ENCODE data around the gene KDM4C.

KDM4C gene

DNA sequence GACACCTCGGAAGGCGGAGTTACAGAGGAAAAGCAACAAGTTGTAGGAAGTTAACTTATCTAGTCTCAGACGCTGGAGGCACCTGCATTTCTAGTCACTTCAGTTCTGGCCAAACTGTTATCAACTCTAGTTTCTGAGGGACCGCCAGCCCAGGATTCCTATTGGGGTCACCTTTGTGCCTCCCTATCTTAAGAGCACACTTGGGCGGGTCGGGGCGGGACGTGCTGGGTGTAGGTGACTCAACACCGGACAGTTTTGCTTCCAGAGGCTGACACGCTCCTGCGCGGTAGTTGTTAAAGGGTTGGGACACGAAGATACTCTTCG is 679 bp upstream of the KDM4C start:
- no peak for DNase-seq (ENCODE audit: low read depth)
- TF ChIP-seq, protein P1, sequence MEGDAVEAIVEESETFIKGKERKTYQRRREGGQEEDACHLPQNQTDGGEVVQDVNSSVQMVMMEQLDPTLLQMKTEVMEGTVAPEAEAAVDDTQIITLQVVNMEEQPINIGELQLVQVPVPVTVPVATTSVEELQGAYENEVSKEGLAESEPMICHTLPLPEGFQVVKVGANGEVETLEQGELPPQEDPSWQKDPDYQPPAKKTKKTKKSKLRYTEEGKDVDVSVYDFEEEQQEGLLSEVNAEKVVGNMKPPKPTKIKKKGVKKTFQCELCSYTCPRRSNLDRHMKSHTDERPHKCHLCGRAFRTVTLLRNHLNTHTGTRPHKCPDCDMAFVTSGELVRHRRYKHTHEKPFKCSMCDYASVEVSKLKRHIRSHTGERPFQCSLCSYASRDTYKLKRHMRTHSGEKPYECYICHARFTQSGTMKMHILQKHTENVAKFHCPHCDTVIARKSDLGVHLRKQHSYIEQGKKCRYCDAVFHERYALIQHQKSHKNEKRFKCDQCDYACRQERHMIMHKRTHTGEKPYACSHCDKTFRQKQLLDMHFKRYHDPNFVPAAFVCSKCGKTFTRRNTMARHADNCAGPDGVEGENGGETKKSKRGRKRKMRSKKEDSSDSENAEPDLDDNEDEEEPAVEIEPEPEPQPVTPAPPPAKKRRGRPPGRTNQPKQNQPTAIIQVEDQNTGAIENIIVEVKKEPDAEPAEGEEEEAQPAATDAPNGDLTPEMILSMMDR (IDR thresholded peaks at IDR 0.05; ENCODE audit: control insufficient read depth, extremely low read depth, insufficient read depth): no peak
- H3K4me3 ChIP-seq (ENCODE audit: low read depth, low read length): peak overlapping the region; percentile 64

DNA sequence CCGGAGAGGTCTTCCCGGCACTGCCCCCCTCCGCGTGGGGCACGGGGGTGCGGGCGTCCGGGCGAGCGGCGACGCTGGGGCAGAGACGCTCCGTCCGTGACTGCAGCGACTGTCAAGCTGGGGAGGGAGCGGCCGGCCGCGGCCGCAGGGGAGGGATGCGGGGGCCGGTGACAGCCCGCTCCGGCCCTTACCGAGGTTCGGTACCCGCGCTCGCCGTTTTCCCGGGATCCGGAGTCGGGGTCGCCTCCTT is 400 bp downstream of the KDM4C start:
- DNase-seq (ENCODE audit: low read depth): no peak
- TF ChIP-seq, protein P1 (IDR thresholded peaks at IDR 0.05; ENCODE audit: control insufficient read depth, extremely low read depth, insufficient read depth): no peak
- H3K4me3 ChIP-seq (ENCODE audit: low read depth, low read length): peak overlapping the region; percentile 64

DNA sequence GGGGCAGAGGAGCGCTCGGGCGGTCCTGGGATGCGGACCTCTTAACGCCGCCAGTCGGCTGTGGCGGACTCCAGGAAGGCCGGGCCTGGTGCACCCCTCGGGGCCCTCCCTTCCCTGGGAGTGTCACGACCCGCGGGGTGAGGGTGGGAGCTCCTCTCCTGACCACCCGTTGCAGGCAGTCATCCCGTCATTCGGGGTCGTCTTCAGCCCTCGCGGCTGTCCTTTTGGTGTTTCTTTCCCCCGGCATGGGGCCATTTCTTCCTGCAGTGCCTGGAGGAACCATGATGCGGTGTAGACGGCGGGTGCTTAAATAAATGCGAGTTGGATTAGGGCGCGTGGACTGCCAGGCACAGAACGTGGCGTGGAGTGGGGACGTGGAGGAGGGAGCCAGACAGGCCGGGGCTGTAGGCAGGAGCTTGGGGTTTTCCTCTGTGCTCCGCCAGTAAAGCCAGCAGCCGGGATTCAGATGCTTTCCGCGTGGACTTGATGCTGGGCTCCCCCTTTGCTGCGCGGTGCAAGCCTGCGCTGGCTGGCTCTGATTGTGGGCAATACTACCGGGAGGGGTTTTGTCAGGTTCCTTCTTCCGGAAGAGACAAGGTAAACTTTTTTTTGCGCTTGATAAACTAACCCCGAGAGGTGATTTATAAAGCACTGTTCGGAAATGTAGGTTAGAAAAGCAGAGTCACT is 868 bp downstream of the KDM4C start:
- H3K4me3 ChIP-seq (ENCODE audit: low read depth, low read length): peak overlapping the region; percentile 64
- TF ChIP-seq, protein P1 (IDR thresholded peaks at IDR 0.05; ENCODE audit: control insufficient read depth, extremely low read depth, insufficient read depth): no peak
- DNase-seq (ENCODE audit: low read depth): no peak

DNA sequence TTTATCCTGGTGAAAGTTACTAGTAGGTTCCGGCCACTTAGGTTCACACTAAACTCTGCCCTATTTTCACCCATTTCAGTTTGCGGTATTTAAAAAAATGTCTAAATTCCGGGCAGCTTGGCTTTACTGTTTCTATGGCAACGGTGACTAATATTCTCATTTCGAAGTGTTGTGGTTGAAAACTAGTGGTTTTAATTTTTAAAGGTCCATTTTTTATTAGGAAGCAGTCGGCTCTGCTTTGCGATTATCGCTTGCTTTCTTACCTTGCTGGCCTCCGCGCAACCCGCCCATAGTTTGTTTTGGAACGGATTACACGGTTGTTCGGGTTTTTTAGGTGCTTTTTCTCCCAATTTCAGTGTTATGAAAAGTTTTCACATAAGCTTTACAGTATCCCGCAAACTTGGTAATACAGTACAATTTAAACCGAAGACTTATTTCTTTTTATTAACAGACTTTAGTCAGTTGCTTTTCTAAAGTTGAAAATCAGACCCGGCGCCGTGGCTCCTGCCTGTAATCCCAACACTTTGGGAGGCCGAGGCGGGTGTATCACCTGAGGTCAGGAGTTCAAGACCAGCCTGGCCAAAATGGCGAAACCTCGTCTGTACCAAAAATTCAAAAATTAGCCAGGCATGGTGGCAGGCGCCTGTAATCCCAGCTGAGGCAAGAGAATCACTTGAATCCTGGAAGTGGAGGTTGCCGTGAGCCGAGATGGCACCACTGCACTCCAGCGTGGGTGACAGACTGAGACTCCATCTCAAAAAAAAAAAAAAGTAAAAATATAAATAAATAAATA is 1.6 kb downstream of the KDM4C start:
- TF ChIP-seq, protein P1 (IDR thresholded peaks at IDR 0.05; ENCODE audit: control insufficient read depth, extremely low read depth, insufficient read depth): no peak
- peak overlapping the region; percentile 64 for H3K4me3 ChIP-seq (ENCODE audit: low read depth, low read length)
- no peak for DNase-seq (ENCODE audit: low read depth)

DNA sequence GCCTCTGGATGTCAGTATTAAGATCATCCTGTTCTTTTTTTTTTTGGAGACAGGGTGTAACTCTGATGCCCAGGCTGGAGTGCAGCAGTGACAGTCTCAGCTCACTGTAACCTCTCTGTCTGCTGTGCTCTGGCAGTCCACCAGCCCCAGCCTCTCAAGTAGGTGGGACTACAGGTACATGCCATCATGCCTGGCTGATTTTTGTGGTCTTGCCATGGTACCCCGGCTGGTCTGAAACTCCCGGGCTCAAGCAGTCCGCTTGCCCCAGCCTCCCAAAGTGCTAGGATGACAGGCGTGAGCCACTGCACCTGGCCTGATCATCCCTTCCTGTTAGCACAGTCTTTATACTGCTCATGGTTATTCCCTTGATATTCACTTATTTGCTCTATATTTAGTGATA is 3.5 kb downstream of the KDM4C start:
- H3K4me3 ChIP-seq (ENCODE audit: low read depth, low read length): no peak overlapping the region
- TF ChIP-seq, protein P1 (IDR thresholded peaks at IDR 0.05; ENCODE audit: control insufficient read depth, extremely low read depth, insufficient read depth): no peak
- no peak for DNase-seq (ENCODE audit: low read depth)

DNA sequence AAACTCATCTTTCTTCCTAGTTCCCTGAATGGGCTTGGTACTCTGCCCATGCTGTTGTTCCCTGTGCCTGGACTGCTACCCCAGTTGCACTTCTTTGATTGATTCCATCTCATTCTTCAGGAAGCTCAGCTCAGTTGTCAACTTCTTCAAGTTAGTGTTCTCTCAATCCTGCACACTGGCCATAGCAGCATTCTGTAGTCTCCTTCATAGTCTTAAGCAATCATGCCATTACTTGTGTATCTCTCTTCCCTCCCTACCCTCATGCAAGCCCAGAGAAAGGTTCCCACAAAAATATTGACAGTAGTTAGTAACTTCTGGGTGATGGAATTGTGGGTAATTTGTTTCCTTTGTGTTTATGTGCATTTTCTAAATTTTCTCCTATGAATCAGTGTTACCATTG is 5.5 kb downstream of the KDM4C start:
- no peak for DNase-seq (ENCODE audit: low read depth)
- TF ChIP-seq, protein P1 (IDR thresholded peaks at IDR 0.05; ENCODE audit: control insufficient read depth, extremely low read depth, insufficient read depth): no peak
- no peak overlapping the region for H3K4me3 ChIP-seq (ENCODE audit: low read depth, low read length)

DNA sequence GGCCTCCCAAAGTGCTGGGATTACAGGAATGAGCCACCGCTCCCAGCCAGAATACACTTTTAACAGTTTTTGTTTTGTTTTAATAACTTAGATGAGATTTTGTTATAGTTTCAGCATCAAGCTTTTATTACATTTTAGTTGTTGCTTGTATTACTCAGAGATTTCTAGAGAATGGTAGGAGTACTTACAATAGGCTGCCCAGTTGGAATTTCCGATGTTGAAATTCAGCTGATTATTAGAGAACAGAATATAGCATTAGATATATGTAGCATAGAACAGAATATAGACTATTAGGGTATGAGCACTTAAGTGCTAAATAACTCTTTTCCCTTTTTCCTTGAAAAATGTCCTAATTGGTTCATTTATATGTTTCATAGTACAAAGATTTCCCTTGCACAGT is 6.2 kb downstream of the KDM4C start:
- DNase-seq (ENCODE audit: low read depth): no peak
- no peak overlapping the region for H3K4me3 ChIP-seq (ENCODE audit: low read depth, low read length)
- TF ChIP-seq, protein P1 (IDR thresholded peaks at IDR 0.05; ENCODE audit: control insufficient read depth, extremely low read depth, insufficient read depth): no peak

Measured in LNCaP clone FGC (cell line).